GM19035 (cell line): ENCODE data around the gene XRCC3.

Experiments
- ATAC-seq: cut with Tn5 transposase; IDR thresholded peaks from one replicate; pipeline ENCODE4 v1.9.1; 2021; ENCODE audit not compliant: unreplicated experiment

Gene XRCC3

DNA sequence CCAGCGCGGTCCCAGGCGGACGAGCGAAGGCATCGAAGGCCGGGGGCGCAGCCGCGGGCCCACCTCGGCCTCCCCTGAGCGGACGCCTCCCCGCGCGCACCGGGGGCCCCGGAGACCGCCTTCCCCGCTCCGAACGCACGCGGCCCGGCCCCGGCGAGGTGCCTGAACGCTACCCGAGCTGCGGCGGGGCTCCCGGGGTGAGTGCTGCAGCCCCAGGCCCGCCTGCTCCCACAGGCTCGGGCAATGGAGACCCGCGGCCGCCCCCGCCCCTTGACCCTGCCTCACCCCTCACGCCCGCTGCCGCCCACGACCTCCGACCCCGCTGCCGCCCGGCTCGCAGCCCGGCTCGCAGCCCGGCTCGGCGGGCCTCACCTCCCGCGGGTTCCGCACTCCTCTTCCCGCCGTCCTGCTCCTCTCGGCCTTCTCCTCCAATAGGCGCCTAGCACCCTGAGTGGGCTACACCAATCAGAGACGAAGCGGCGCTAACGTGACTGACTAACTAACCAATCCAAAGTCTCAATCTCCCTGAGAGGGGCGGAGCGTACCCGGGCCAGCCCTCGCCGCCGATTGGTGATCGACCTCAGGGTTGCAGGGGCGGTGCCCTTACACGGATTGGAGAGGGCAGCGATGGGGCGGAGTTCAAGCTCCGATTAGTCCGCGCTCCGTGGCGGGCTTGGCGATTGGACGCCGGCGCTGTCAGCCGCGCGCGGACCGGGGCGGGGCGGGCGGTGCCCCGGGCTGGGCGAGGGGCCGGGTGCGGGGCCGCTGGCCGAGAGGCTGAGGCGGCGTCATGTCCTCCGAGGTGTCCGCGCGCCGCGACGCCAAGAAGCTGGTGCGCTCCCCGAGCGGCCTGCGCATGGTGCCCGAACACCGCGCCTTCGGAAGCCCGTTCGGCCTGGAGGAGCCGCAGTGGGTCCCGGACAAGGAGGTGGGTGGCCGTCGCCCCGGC is at the start of gene XRCC3, which contains the start of gene ZFYVE21:
TSS of gene XRCC3 (minus strand) at position 400 of the 949 bp plus-strand sequence. CDS start 4,364 bp downstream, outside the sequence.
TSS of gene ZFYVE21 (plus strand) at position 759 of the 949 bp plus-strand sequence. CDS start at position 791, 32 bp downstream.
- peak; percentile 92 for ATAC-seq

GRCh38 chr14:103763730-103764488 is 48.7 kb upstream of the XRCC3 start:
- peak; percentile 55 for ATAC-seq

DNA sequence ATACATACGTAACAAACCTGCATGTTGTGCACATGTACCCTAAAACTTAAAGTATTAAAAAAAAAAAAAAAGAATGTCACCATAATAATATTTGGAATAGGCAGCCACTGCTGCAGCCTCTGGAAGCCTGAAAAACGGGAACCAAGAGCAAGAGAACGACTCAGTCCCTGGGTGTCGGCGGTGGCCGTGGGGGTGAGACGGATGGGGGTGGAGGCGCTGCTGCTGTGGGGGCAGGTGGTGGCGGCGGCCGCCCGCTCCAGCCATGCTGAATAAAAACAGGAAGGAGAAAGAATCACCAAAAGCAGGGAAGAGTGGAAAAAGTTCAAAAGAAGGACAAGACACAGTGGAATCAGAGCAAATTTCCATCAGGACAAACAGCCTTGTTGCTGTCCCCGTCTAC is 47.3 kb upstream of the XRCC3 start:
- no peak for ATAC-seq

- no peak for ATAC-seq
These were observed 46.8 kb upstream of the XRCC3 start for GRCh38 chr14:103762036-103762435.

GRCh38 chr14:103758059-103758776 is 43.0 kb upstream of the XRCC3 start:
- no peak for ATAC-seq

DNA sequence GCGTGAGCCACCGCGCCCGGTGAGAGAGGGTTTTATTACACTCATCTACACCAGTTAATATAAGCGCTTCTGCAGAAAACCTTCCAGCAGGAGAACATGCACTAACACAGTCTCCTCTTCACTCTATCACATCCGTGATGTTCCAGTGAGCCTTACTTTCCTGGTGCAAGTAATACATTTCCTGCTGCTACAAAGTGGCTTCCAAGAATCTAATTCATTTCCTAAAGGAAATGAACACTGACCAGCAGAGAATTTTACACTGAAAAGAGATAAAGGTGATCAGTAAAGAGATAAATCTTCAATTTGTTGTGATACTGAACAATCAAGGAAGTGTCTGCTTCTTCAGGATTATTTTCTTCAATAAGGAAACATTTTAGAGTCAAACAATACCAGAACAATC is 39.8 kb upstream of the XRCC3 start:
- no peak for ATAC-seq

DNA sequence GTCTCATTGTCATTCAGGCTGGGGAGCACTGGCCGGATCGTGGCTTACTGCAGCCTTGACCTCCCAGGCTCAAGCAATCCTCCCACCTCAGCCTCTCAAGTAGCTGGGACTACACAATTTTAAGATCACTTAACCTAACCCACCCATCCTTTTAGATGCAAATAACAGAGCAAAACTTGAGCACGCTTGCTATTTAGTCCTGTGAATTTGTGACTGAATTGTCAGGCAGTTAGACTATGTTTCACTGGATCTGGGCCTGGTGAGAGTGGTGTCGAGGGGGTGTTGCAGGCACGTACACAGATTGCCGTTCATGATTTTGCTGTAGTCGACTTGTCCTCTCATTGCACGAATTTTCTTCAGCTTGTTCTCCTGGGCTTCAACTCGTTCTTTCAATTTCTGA is 38.5 kb upstream of the XRCC3 start:
- ATAC-seq = no peak

- ATAC-seq = no peak
These were observed 34.6 kb upstream of the XRCC3 start for GRCh38 chr14:103749860-103750259.

DNA sequence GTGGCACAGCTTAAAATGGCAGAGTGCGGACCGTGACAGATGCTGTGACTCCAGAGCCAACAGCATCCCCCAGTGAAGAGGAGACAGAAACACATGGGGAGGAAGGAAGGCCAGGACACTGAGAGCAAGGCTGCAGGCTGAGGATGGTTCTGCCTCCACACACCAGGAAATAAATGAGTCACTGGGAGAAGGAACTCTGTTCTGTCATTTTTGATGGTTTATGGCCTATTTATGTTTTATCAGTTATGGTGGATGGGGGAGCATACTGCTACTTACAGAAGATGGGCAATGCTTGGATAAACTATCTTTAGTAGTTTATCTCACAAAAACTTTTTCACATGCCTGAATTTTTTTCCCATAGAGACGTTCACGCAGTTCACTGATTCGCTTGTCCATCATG is 34.2 kb upstream of the XRCC3 start:
- ATAC-seq = no peak

DNA sequence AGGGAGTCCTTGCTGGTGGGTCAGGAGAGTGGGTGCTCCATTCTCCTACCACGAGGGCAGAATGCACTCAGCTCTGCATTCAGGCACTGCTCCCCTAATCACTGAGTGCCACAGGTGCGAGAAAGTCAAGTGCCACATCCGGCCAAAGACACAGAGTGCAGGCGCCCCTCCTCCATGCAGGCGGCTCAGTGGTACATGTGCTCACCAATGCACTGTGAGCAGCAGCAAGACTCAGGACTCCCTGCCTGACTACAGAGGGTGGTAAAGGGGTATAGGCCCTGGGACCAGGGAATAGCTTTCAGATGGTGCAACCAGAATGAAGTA is 33.2 kb upstream of the XRCC3 start:
- no peak for ATAC-seq

- ATAC-seq = no peak
These were observed 31.4 kb upstream of the XRCC3 start for GRCh38 chr14:103746701-103747100.

GRCh38 chr14:103745424-103745823 is 30.2 kb upstream of the XRCC3 start:
- no peak for ATAC-seq

GRCh38 chr14:103744621-103745395 is 29.6 kb upstream of the XRCC3 start:
- ATAC-seq = no peak

DNA sequence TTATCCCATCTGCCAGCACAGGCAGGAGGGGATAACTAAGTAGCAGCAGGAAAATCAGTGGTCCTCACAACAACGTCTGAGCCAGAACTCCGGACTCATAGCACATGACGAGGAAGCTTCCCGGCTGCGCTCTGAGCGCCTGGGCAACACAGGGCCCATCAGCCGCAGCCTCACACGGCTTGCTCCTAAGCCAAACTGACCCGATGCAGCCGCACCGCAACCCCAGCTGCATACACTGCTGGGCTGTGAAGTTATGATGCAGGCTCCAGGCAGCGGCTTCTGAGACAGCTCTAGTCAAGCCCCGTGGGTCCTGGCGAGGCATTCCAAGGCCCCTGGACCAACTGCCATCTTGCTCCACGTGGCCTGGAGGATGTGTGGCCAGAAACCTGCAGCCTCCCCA is 28.4 kb upstream of the XRCC3 start:
- no peak for ATAC-seq

GRCh38 chr14:103742499-103743255 is 27.4 kb upstream of the XRCC3 start:
- ATAC-seq = no peak

DNA sequence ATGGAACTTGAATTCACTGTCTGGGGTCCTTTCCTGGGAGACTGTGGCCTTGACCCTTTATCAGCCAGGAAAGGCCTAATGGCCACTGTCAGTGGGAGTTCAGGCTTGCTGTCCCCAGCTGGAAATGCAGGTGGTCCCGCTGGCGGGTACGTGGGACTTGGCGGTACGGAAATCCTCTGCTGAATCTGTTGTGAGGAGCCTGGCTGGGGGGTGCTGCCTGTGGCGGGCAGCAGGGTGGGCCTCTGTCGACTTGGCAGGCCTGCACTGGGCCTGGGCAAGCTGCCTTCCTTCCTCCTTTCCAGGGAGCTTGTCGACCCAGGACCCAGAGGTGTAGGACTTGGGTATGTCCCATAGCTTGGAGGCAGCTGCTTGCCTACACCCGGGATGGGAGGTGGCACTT is 26.6 kb upstream of the XRCC3 start:
- ATAC-seq = no peak

DNA sequence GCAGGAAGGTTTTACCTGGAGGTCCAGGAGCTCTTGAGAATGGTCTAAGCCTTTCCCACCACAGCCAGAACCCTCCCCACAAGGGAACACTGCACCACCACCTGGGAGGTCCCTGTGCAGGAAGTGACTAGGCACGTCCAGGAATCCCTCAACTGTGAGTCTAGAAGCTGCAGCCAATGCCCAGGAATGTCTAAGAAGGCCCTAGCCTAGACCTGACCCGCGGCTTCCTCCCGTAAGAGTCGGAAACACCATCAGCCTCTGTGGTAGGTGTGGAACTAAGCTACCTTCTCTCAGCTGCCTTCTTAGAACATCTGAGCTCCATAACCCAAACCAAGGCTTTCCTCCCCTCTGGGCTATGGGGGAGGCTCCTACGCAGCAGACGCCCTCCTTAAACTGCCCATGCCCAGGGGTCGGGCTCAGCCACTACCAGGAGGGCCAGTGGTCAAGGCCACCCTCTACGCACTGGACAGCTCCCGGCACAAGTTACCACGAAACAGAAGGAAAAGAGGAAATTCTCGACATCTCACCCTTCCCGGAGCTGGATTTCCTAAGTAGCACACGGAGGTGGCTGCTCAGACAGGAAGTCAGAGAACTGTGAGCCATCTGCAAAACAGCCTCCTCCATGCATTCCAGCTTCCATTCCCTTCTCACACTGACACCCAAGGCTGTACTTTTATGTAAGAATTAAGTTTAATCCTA is 25.9 kb upstream of the XRCC3 start:
- no peak for ATAC-seq

DNA sequence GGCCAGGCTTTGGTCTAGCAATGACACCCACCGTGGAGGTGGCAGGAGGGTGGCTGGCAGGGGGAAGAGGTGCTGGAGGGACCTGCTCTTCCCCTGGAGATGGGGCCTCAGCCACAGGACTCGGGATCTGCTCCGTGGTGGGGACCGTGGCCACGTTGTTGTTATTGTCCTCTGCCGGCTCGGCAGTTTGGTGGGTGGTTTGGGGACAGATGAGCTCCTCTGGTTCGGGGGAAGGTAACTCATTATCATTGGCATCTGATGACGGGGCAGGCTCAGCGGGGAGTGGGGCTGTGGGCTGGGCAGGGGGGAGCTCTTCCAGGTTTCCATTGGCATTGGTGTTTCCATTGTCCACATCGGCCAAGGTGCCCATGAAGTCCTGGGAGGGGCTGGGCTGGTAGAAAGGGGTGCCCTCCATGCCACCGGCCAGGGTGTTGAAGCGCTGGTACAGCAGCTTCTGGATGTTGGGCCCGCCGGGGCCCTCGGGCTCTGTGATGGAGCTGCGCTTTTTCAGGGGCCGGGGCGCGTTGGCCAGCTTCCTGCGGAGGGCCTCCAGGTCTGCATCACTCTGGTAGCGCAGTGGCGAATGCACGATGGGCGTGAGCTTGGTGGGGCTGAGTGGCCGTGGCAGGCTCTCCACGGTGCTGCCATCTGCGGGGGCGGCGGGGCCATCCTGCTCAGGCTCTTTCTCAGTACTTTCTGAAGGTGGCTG is 24.7 kb upstream of the XRCC3 start:
- no peak for ATAC-seq

GRCh38 chr14:103739466-103739792 is 24.2 kb upstream of the XRCC3 start:
- no peak for ATAC-seq
